IPS DF 6.9 (cell line): ENCODE measurements around the gene LRRIQ3.

Source experiments
- DNase-seq: peaks from one replicate; pipeline ENCODE4 v3.0.0-alpha.2; 2013; ENCODE audit warnings: low read depth, low spot score
- H3K27ac ChIP-seq: one replicate; pipeline ENCODE4 v1.5.1; 2013; ENCODE audit warnings: low read length, control low read depth
- H3K27me3 ChIP-seq: 2 replicates; pipeline ENCODE4 v1.6.1; 2013; ENCODE audit warnings: mild to moderate bottlenecking, low read length; ENCODE audit not compliant: control insufficient read depth, insufficient read depth
- H3K36me3 ChIP-seq: 2 replicates; pipeline ENCODE4 v1.6.1; 2013; ENCODE audit warnings: low read length; ENCODE audit not compliant: control insufficient read depth, insufficient read depth
- H3K4me1 ChIP-seq: 2 replicates; pipeline ENCODE4 v1.6.1; 2013; ENCODE audit warnings: low read length; ENCODE audit not compliant: control insufficient read depth, insufficient read depth
- H3K4me3 ChIP-seq: 2 replicates; pipeline ENCODE4 v1.5.1; 2013; ENCODE audit warnings: mild to moderate bottlenecking, low read length
- H3K9me3 ChIP-seq: 2 replicates; pipeline ENCODE4 v1.6.1; 2013; ENCODE audit warnings: low read length, inconsistent platforms; ENCODE audit not compliant: control insufficient read depth, insufficient read depth
- WGBS: extraction: QIAGEN DNeasy Blood & Tissue Kit; methylation state at CpG from one replicate; pipeline ENCODE4 v1.1.7; 2013; ENCODE audit warnings: mixed read lengths, missing lambda C conversion rate; ENCODE audit not compliant: insufficient read length, insufficient coverage; 5-methylcytosine and 5-hydroxymethylcytosine counted together

The LRRIQ3 gene

DNA sequence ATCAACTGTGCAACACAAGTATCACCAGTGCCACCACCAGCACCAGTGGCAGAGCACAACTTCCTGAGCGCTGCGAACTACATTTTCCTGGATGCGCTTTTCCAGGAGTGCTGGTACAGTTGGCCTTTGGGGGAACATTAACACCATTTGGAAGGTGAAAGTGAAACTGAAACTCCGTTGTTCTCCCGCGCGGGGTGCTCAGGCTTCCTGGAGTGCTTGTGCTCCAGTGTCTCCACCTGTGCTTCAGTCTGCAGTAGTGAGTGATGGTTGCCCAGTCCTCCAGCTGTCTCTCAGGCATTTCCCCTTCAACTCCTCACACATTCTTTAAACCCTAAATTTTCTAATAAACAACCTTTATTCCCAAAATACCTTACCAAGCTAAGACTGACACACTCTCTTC lies 187.8 kb downstream of the LRRIQ3 start:
- Histone ChIP-seq H3K36me3 (no peaks in the 10 kb centered on the region), H3K4me3 (no peak overlapping the region), H3K9me3 (no peaks in the 10 kb centered on the region), H3K27ac (no peak overlapping the region), H3K4me1 (no peaks in the 10 kb centered on the region), H3K27me3 (no peaks in the 10 kb centered on the region)
- no CpG with 5 or more reads among the region's 7 CpGs for WGBS
- no peak for DNase-seq

DNA sequence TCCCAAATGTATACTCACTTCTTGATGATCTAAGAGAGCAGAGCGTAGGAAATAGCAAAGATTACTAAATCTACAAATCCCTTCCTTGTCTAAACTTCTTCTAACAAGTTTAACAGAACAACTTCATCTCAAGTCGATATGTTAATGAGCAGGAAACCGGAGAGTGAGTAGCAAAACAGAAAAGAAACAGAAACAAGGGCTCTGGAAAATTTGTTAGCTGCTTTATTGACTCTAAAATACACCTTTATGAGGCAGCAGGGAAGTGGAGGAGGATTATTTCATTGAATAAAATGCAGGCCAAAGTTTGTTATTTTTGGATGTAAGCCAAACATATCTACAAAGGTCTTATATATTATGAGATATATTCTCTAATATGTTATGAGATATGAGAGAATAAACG lies 192.4 kb downstream of the LRRIQ3 start:
- H3K27me3 ChIP-seq, result no peaks in the 10 kb centered on the region
- H3K4me3 ChIP-seq, result no peak overlapping the region
- H3K36me3 ChIP-seq, result no peaks in the 10 kb centered on the region
- 100% methylated on average over 1 of the region's 4 CpGs for WGBS
- no peak for DNase-seq
- no peaks in the 10 kb centered on the region for H3K4me1 ChIP-seq
- no peaks in the 10 kb centered on the region for H3K9me3 ChIP-seq
- no peak overlapping the region for H3K27ac ChIP-seq

DNA sequence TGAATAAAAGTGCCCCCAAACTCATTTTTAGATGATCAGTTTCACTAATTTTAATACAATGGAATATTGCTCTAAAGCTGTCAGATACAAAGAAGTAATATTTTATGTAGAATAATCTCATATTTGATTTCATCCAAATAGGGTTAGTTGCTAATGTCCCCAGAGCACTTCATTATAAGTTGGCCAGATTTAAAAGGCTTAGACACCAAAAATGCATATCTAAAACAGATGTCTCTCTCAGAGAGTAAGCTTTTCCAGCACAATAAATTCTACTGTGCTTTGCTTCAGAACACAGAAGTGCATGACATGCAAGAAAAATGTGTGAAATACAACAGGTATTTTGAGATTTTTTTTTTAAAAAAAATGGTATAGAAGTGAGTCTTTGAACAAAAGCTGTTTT lies 194.2 kb downstream of the LRRIQ3 start:
- H3K4me1 ChIP-seq, result no peaks in the 10 kb centered on the region
- H3K27me3 ChIP-seq, result no peaks in the 10 kb centered on the region
- no peaks in the 10 kb centered on the region for H3K9me3 ChIP-seq
- no peak overlapping the region for H3K4me3 ChIP-seq
- DNase-seq, result no peak
- H3K27ac ChIP-seq, result no peak overlapping the region
- H3K36me3 ChIP-seq, result no peaks in the 10 kb centered on the region

DNA sequence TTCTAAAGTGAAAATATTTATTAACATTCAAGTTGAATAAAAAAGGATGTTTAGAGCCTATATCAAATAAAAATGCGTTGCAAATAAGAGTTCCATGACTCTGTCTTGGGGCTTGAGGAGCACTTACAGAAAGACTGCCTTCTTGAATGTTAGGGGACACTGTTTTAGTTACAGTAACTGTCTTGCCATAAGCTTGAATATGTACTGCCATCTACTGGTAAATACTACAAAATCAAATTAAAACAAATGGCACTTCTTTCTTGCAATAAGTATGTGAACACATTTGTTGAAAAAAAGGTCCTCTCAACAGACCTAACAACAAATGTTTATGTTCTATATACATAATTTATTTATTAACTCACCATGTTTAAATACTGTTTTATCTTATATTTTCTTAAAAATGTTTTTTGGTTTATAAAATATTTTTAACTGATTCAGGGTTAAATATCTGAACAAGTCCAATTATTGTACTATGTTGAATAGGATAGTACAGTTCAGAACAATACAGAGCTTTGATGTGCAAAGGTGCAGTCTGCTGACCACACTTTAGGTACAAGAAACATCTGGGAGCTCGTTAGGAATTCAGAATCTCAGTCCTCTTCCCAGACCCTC lies 199.5 kb downstream of the LRRIQ3 start:
- DNase-seq, result peak; percentile 13
- no peaks in the 10 kb centered on the region for H3K4me1 ChIP-seq
- no peaks in the 10 kb centered on the region for H3K9me3 ChIP-seq
- no peak overlapping the region for H3K4me3 ChIP-seq
- no CpG with 5 or more reads among the region's 2 CpGs for WGBS
- H3K27ac ChIP-seq, result no peak overlapping the region
- no peaks in the 10 kb centered on the region for H3K27me3 ChIP-seq
- no peaks in the 10 kb centered on the region for H3K36me3 ChIP-seq

DNA sequence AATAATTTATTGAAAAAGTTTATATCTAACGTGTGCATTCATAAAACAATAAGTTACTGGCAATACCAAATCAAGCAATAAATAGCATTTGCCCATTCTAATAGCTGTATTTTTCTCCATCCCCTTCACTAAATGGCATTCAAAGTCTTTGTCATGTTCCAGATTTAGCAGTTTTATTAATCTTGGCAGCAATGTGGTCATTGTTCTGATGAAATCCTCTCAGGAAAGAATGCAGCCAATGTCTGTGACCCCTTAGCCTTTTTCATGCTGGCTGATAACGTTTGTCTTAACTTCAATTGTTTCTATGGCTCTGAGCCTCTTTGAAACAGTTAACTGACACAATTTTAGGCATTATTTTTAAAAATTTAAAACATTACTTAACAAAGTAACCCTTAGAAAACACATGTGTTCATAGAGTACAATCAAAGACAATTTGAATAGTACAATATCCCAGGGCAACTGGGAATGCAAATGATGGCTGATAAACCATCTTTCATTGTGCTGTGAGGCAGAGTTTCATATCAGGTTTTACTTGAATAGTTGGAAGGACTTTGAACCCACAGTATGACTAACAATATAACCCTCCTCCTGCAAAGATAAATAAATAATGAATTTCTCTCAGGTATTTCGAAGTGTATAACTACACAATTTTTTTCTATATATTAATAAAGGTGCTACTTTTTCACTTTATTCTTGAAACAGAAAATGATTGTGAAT lies 217.5 kb downstream of the LRRIQ3 start:
- no peak overlapping the region for H3K27ac ChIP-seq
- H3K9me3 ChIP-seq, result no peaks in the 10 kb centered on the region
- WGBS, result no CpG with 5 or more reads among the region's 3 CpGs
- no peak for DNase-seq
- no peaks in the 10 kb centered on the region for H3K36me3 ChIP-seq
- H3K4me1 ChIP-seq, result no peaks in the 10 kb centered on the region
- no peaks in the 10 kb centered on the region for H3K27me3 ChIP-seq
- no peak overlapping the region for H3K4me3 ChIP-seq

DNA sequence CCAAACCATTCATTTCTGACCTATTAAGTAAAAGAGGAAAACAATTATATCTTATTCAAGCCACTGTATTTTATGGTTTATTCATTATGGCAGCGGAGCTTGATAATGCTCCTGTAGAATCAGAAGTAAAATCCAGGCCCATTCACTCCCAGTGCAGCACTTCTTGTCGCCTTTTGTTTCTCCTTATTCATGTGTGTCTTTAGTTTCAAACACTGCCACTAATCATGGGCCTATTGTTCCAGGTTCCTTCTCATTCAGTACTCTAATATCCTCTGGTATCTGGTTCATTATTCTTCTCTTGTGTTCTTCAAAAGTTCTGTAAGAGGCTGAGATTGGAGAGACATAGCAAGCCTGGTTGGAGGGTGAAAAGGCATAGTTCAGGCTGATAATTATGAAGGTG lies 218.3 kb downstream of the LRRIQ3 start:
- Histone ChIP-seq H3K36me3 (no peaks in the 10 kb centered on the region), H3K4me3 (no peak overlapping the region), H3K27ac (no peak overlapping the region), H3K27me3 (no peaks in the 10 kb centered on the region), H3K9me3 (no peaks in the 10 kb centered on the region), H3K4me1 (no peaks in the 10 kb centered on the region)
- DNase-seq, result no peak
- no CpG with 5 or more reads among the region's 2 CpGs for WGBS

DNA sequence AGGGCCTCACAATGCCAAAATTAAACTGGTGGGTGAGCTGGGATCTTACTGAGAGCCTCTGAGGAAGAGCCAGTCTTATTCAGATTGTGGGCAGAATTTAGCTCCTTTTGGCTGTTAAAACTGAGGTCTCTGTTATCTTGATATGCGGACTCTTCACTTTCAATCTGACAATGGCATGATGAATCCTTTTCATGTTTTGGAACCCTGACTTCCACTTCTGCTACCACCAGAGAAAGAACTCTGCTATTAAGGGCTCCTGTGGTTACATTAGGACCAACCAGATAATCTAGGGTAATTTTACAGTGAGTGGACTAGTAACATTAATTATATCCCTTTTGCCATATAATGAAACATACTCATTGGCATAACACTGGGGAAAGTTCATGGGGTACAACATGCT lies 219.0 kb downstream of the LRRIQ3 start:
- no peaks in the 10 kb centered on the region for H3K9me3 ChIP-seq
- no CpG with 5 or more reads among the region's 1 CpG for WGBS
- H3K4me3 ChIP-seq, result no peak overlapping the region
- DNase-seq, result no peak
- H3K4me1 ChIP-seq, result no peaks in the 10 kb centered on the region
- H3K27me3 ChIP-seq, result no peaks in the 10 kb centered on the region
- no peak overlapping the region for H3K27ac ChIP-seq
- no peaks in the 10 kb centered on the region for H3K36me3 ChIP-seq
